ENCODE data around the gene MET. TPM values are rescaled to one million over a fixed set of nuclear protein-coding genes. Genes with fewer than 3 reads are reported as not detected.

The MET gene
- total and polyA plus RNA-seq, 2 donors (not counting 3 experiments of a cell fraction or from before 2014, with no cell fraction given): 21.1 to 44.5 TPM

GRCh38 chr7:116734710-116735109 is 62.7 kb downstream of the MET start:
- Histone ChIP-seq H3K9me1 (replicated peaks; ENCODE audit: control insufficient read depth, extremely low read depth, insufficient read depth, low read length) (no peaks in the 10 kb centered on the region), H4K20me1 (replicated peaks; ENCODE audit: control insufficient read depth, extremely low read depth, insufficient read depth, low read length) (no peaks in the 10 kb centered on the region), H3K9ac (replicated peaks; ENCODE audit: extremely low read depth, insufficient read depth, low read length) (no peak overlapping the region), H3K4me3 (replicated peaks in 1 of 3; ENCODE audit: insufficient read depth in 1 of 3, low read depth in 1 of 3, low read length in 3 of 3) (no peak overlapping the region), H3K36me3 (ENCODE audit: control insufficient read depth in 2 of 2, extremely low read depth in 1 of 2, insufficient read depth in 2 of 2, low read length in 2 of 2) (no peaks in the 10 kb centered on the region), H2AFZ (ENCODE audit: low read depth, low read length) (no peak overlapping the region), H3K27ac (ENCODE audit: insufficient read depth, low read depth, low read length) (no peak overlapping the region), H3K4me1 (ENCODE audit: control insufficient read depth, extremely low read depth, insufficient read depth, low read length) (peaks cover 44% of the 10 kb centered on the region), H3K4me2 (ENCODE audit: insufficient read depth, low read length) (no peak overlapping the region), H3K9me3 (replicated peaks; ENCODE audit: control insufficient read depth, insufficient read depth, low read length) (no peaks in the 10 kb centered on the region), H3K79me2 (ENCODE audit: control insufficient read depth, insufficient read depth, low read length) (no peaks in the 10 kb centered on the region), H3K27me3 (ENCODE audit: control insufficient read depth in 2 of 2, insufficient read depth in 2 of 2, low read length in 2 of 2) (no peaks in the 10 kb centered on the region)
- no TSS peak for BruUV-seq (replicated peaks)
- intact Hi-C loops (cut with micrococcal nuclease) (no loop called here), dilution Hi-C loops (cut with MboI; ENCODE audit: extremely low pct_ligation_motif_present, low sequenced_read_pairs) (no loop called here)
- TF ChIP-seq POLR2AphosphoS5 (IDR thresholded peaks at IDR 0.05; ENCODE audit: insufficient read depth, low read depth, low read length) (no peak), JUN (IDR thresholded peaks at IDR 0.05; ENCODE audit: borderline replicate concordance, insufficient read depth, insufficient read length, low read depth) (no peak), POLR2A (IDR thresholded peaks at IDR 0.05; ENCODE audit: low read depth, low read length) (no peak), CTCF (IDR thresholded peaks at IDR 0.05; ENCODE audit: extremely low read depth in 1 of 2, insufficient read depth in 1 of 2, low read depth in 1 of 2, low read length in 2 of 2) (no peak), FOS (IDR thresholded peaks at IDR 0.05; ENCODE audit: borderline replicate concordance, insufficient read depth, low read length) (no peak), MAX (IDR thresholded peaks at IDR 0.05; ENCODE audit: insufficient read depth, insufficient read length) (no peak), GATA2 (IDR thresholded peaks at IDR 0.05; ENCODE audit: insufficient read depth, insufficient read length, low read depth, low read length) (no peak), MYC (IDR thresholded peaks at IDR 0.05; ENCODE audit: low read depth, low read length) (no peak), EZH2 (IDR thresholded peaks at IDR 0.05; ENCODE audit: borderline replicate concordance, low read depth, low read length, severe bottlenecking) (no peak)
- CTCF ChIA-PET: interaction anchor here (0.8 to 1.5 kb wide), 5 partner anchors 12 to 144 kb away, joined by 3 to 6 read pairs (median 3); no protein-coding TSS in a partner anchor
- FAIRE-seq (no peak), DNase-seq (ENCODE audit: low read depth, low spot score) (no peak)
- POLR2A ChIA-PET: no interaction called here

Data from endothelial cell of umbilical vein (primary cell).